ENCODE results near the gene EFNB2. TPM values are rescaled to one million over a fixed set of nuclear protein-coding genes. Genes with fewer than 3 reads are reported as not detected.

The EFNB2 gene
- total and polyA plus RNA-seq, 7 donors, result 7.2 to 36.1 (median 12.9) TPM

GRCh38 chr13:106520251-106521054 lies 15.0 kb downstream of the EFNB2 start:
- no peaks in the 10 kb centered on the region for H3K27me3 ChIP-seq
- peak overlapping the region in 2 of 4 donors; percentile 23 for H3K27ac ChIP-seq
- WGBS, 2 donors, result 30 to 70% methylated on average over 12 of the region's 12 CpGs
- no peak overlapping the region for H3K4me3 ChIP-seq
- peaks cover 0 to 78% (median 45%) of the 10 kb centered on the region in 4 donors for H3K4me1 ChIP-seq
- H3K36me3 ChIP-seq, result no peaks in the 10 kb centered on the region
- no peak for DNase-seq
- intact Hi-C loops (cut with DNase I), result no loop called here
- H3K9me3 ChIP-seq, result no peaks in the 10 kb centered on the region
- TF ChIP-seq POLR2A (IDR thresholded peaks at IDR 0.05), result no peak
- peak in 3 of 4 experiments; percentile 33 to 56 (median 36) for TF ChIP-seq CTCF (IDR thresholded peaks at IDR 0.05)
- TF ChIP-seq EP300 (IDR thresholded peaks at IDR 0.05), result no peak
- TF ChIP-seq POLR2AphosphoS5 (IDR thresholded peaks at IDR 0.05), result no peak

- intact Hi-C loops (cut with DNase I), result no loop called here
- WGBS, 2 donors, result 89 to 92% methylated on average over 11 of the region's 11 CpGs
- Histone ChIP-seq H3K27me3 (no peaks in the 10 kb centered on the region), H3K4me3 (no peak overlapping the region), H3K27ac (no peak overlapping the region), H3K4me1 (peaks cover 0 to 78% (median 49%) of the 10 kb centered on the region in 4 donors), H3K36me3 (no peaks in the 10 kb centered on the region), H3K9me3 (no peaks in the 10 kb centered on the region)
- no peak for DNase-seq
- no peak for TF ChIP-seq CTCF (IDR thresholded peaks at IDR 0.05)
- TF ChIP-seq POLR2AphosphoS5 (IDR thresholded peaks at IDR 0.05), result no peak
- no peak for TF ChIP-seq EP300 (IDR thresholded peaks at IDR 0.05)
- no peak for TF ChIP-seq POLR2A (IDR thresholded peaks at IDR 0.05)
These were observed 16.9 kb downstream of the EFNB2 start for GRCh38 chr13:106518512-106518911.

GRCh38 chr13:106517109-106517847 lies 18.2 kb downstream of the EFNB2 start:
- WGBS, 2 donors, result 85 to 96% methylated on average over 4 of the region's 4 CpGs
- intact Hi-C loops (cut with DNase I), result no loop called here
- H3K4me1 ChIP-seq, result peaks cover 0 to 77% (median 47%) of the 10 kb centered on the region in 4 donors
- no peaks in the 10 kb centered on the region for H3K9me3 ChIP-seq
- DNase-seq, result no peak
- no peaks in the 10 kb centered on the region for H3K36me3 ChIP-seq
- H3K27ac ChIP-seq, result peak overlapping the region in 1 of 4 donors; percentile 21
- H3K4me3 ChIP-seq, result no peak overlapping the region
- TF ChIP-seq POLR2A (IDR thresholded peaks at IDR 0.05), result no peak
- TF ChIP-seq CTCF (IDR thresholded peaks at IDR 0.05), result no peak
- no peak for TF ChIP-seq POLR2AphosphoS5 (IDR thresholded peaks at IDR 0.05)
- TF ChIP-seq EP300 (IDR thresholded peaks at IDR 0.05), result no peak
- no peaks in the 10 kb centered on the region for H3K27me3 ChIP-seq

- no peak for TF ChIP-seq CTCF (IDR thresholded peaks at IDR 0.05)
- no peak for TF ChIP-seq POLR2AphosphoS5 (IDR thresholded peaks at IDR 0.05)
- no peak for TF ChIP-seq EP300 (IDR thresholded peaks at IDR 0.05)
- no peak for TF ChIP-seq POLR2A (IDR thresholded peaks at IDR 0.05)
- 76 to 92% methylated on average over 5 of the region's 5 CpGs for WGBS, 2 donors
- no peak for DNase-seq
- H3K9me3 ChIP-seq, result no peaks in the 10 kb centered on the region
- no peak overlapping the region for H3K4me3 ChIP-seq
- no peaks in the 10 kb centered on the region for H3K36me3 ChIP-seq
- peaks cover 0 to 70% (median 42%) of the 10 kb centered on the region in 4 donors for H3K4me1 ChIP-seq
- H3K27me3 ChIP-seq, result no peaks in the 10 kb centered on the region
- peak overlapping the region in 2 of 4 donors; percentile 53 to 54 for H3K27ac ChIP-seq
- intact Hi-C loops (cut with DNase I), result no loop called here
These were observed 19.7 kb downstream of the EFNB2 start for GRCh38 chr13:106515635-106516254.

Data from sigmoid colon (tissue), 7 donors.